GM13977 (cell line): Measurements from ENCODE around the gene UQCC2.

Experiments
- DNase-seq: peaks from one replicate; pipeline ENCODE4 v3.0.0; 2012; ENCODE audit warnings: low spot score
- in situ Hi-C: fragments of 300-500 bp; cut with MboI; formaldehyde crosslinking; loops from one replicate; pipeline ENCODE4 v1.12.0; 2022; ENCODE audit warnings: low sequenced_read_pairs, low pct_unique_long_range_greater_than_20kb, mixed read lengths, inconsistent platforms; ENCODE audit not compliant: unreplicated experiment
- TF ChIP-seq, protein P1 (sequence below): IDR thresholded peaks from 2 replicates; pipeline ENCODE4 v1.5.1; 2012; ENCODE audit warnings: mild to moderate bottlenecking, control low read depth; ENCODE audit not compliant: insufficient read depth; ENCODE audit errors: extremely low read depth, missing control alignments

UQCC2 gene

DNA sequence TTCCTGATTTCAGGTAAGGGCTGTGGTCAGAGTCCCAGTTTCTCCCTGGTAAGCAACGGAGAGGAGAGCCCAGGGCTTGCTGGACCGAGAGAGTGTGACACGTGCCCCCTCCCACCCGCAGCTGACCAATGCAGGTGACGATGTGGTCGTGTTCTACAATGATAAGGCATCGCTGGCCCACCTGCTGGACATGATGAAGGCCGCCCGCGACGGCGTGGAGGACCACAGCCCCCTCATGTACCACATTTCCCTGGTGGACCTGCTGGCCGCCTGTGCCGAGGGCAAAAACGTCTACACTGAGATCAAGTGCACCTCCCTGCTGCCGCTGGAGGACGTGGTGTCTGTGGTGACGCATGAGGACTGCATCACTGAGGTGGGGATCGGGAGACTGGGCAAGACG lies 31.7 kb downstream of the UQCC2 start:
- TF ChIP-seq, protein P1, sequence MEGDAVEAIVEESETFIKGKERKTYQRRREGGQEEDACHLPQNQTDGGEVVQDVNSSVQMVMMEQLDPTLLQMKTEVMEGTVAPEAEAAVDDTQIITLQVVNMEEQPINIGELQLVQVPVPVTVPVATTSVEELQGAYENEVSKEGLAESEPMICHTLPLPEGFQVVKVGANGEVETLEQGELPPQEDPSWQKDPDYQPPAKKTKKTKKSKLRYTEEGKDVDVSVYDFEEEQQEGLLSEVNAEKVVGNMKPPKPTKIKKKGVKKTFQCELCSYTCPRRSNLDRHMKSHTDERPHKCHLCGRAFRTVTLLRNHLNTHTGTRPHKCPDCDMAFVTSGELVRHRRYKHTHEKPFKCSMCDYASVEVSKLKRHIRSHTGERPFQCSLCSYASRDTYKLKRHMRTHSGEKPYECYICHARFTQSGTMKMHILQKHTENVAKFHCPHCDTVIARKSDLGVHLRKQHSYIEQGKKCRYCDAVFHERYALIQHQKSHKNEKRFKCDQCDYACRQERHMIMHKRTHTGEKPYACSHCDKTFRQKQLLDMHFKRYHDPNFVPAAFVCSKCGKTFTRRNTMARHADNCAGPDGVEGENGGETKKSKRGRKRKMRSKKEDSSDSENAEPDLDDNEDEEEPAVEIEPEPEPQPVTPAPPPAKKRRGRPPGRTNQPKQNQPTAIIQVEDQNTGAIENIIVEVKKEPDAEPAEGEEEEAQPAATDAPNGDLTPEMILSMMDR, result no peak
- DNase-seq, result no peak
- in situ Hi-C loops, result no loop called here

DNA sequence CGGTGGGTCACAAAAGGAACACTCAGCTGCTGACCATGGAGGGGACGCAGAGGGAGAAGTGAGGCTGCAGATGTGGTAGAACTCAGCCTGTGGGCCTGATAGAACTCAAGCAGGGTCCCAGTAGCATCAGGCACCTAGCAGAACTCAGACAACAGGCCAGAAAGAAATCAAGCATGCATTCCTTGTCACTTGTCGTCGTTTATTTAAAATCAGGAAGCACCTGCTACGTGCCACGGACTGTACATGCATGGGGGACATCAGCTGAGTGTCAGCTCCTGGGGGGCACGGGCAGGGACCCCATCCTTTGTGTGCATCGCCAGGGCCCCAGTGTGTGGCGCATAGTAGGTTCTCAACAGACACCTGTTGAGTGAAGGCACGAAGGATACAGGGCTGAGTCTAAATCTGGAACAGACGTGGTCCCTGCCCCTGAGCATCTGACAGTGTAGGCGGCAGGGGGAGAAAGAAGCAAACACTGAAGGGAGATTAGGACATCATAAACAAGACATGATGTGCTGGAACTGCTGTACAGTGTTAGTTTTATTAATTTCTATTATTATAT lies 32.5 kb downstream of the UQCC2 start:
- TF ChIP-seq, protein P1, result no peak
- in situ Hi-C loops, result no loop called here
- DNase-seq, result no peak

DNA sequence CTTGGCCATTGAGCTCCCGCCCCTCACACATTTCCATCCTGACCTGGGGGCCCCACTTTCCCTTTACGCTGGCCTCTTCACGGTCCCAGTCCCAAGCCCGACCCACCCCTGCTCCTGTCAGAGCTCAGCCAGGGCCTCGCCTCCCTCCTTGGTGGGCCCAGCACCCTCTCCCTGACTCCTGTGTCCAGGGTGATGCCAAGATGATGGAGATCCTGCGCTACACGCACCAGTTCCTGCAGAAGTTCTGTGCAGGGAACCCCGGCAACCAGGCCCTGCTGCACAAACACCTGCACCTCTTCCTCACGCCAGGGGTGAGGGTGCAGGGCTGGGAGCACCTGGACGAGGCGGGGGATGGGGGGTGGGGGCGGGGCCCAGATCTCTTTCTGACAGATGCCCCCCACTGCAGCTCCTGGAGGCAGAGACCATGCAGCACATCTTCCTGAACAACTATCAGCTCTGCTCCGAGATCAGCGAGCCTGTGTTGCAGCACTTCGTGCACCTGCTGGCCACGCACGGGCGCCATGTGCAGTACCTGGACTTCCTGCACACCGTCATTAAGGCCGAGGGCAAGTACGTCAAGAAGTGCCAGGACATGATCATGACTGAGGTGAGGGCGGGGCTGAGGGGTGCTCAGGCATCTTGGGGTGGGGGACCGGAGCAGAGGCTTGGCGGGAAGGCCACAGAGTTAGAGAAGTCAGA lies 33.1 kb downstream of the UQCC2 start:
- DNase-seq, result no peak
- TF ChIP-seq, protein P1, result no peak
- in situ Hi-C loops, result no loop called here

DNA sequence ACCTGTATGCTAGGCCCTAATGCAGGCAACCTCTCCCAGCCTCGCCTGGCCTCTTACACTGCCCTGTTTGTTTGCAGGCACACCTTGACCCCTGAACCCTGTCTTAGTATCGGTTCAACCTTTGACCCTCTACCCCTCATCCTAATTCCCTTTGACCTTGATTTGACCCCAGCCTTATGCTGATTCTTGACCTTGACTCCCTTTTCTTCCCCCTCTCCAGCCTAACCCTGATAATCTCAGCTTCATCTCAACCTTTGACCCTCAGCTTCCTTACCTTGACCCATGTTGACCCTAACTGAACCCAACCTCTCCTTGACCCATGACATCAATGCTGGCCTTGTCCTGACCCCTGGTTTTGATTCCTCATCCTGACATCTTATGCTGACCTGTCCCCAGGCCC lies 33.8 kb downstream of the UQCC2 start:
- DNase-seq, result no peak
- in situ Hi-C loops, result no loop called here
- TF ChIP-seq, protein P1, result no peak

DNA sequence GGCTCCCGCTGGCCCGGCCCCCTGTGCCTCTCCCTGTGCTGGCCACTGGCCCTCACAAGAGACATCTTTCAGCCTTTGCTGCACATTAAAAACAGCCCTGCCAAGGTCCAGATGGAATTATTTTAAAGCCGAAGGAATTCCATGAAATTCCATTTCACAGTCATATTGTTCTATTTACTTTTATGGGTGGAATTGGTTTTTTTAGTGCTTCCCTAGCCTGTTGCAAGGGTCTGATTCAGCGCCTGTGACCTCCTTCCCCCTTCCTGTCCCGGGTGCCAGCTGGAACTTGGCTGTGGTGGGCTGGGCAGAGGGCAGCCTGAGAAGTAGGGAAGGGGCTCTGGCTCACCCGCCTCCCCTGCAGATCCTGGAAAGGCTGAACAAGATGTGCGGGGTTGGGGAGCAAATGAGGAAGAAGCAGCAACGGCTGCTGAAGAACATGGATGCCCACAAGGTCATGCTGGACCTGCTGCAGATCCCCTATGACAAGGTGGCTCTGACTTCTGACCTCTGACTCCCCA lies 34.3 kb downstream of the UQCC2 start:
- in situ Hi-C loops, result no loop called here
- DNase-seq, result no peak
- TF ChIP-seq, protein P1, result no peak

DNA sequence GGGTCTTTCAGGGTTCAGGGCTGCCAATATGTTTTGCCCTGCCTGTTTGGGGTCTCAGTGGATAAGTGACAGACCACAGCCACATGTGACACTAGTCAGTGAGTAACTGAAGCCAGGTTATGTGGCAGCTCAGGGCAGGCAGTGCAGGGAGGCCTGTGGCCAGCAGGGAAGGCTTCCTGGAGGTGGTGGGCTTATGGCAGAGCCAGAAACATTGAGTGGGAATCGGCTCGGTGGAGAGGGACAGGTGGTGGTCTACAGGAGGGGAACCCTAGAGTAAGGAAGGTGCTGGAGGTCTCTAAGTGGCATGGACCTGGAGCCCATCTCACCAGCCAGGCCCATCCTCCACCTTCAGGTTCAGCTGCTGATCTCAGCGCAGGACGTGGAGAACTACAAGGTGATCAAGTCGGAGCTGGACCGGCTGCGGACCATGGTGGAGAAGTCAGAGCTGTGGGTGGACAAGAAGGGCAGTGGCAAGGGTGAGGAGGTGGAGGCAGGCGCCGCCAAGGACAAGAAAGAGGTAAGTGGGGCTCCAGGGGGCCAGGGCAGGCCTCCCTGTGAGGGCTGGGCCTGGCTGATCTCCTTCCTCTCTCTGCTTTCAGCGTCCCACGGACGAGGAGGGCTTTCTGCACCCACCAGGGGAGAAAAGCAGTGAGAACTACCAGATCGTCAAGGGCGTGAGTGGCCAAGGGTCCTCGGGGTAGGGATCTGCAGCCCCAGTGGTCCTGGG lies 34.9 kb downstream of the UQCC2 start:
- in situ Hi-C loops, result no loop called here
- TF ChIP-seq, protein P1, result no peak
- DNase-seq, result no peak
